BLaER1 treated with 17β-estradiol and CSF1 and Interleukin-3, amounts not matched to agents 10 nM and 100 nM (cell line): Measurements from ENCODE around the gene TPRG1L.
A peak's percentile ranks its signal among the peaks of the same experiment; 100 is the strongest.

ENCODE experiments used
- H3K27ac ChIP-seq, 11 experiments: shearing (Covaris generic); formaldehyde crosslinking; 2 replicates each; pipeline ENCODE4 v1.8.1; 2022
- H3K27me3 ChIP-seq, 11 experiments: shearing (Covaris generic); formaldehyde crosslinking; 2 replicates each; pipeline ENCODE4 v1.8.1; 2022
- H3K36me3 ChIP-seq, 11 experiments: shearing (Covaris generic); formaldehyde crosslinking; 2 replicates each; pipeline ENCODE4 v1.8.1; 2022
- H3K4me1 ChIP-seq, 10 experiments: shearing (Covaris generic); formaldehyde crosslinking; 2 replicates each; pipeline ENCODE4 v1.8.1; 2022
- H3K4me2 ChIP-seq, 11 experiments: shearing (Covaris generic); formaldehyde crosslinking; 2 replicates each; pipeline ENCODE4 v1.8.1; 2022
- H3K4me3 ChIP-seq, 10 experiments: shearing (Covaris generic); formaldehyde crosslinking; 2 replicates each; pipeline ENCODE4 v1.8.1; 2022
- H3K9ac ChIP-seq, 11 experiments: shearing (Covaris generic); formaldehyde crosslinking; 2 replicates each; pipeline ENCODE4 v1.8.1; 2022
- H3K9me3 ChIP-seq, 11 experiments: shearing (Covaris generic); formaldehyde crosslinking; replicated peaks in 1 of 11; 2 replicates each; pipeline ENCODE4 v1.8.1; 2022
- H4K20me1 ChIP-seq, 11 experiments: shearing (Covaris generic); formaldehyde crosslinking; 2 replicates each; pipeline ENCODE4 v1.8.1; 2022
- Cebpa-rat ChIP-seq, 11 experiments: shearing (Covaris generic); IDR thresholded peaks; 2 replicates each; pipeline ENCODE4 v1.8.1; 2022

The TPRG1L gene

GRCh38 chr1:3656450-3657095, 31.8 kb downstream of the TPRG1L start:
- Histone ChIP-seq H4K20me1 (peaks cover 0 to 6% (median 0%) of the 10 kb centered on the region in 11 experiments; a peak in 2 of 22 replicates), H3K9ac (no peak overlapping the region), H3K27me3 (peaks cover 35 to 62% (median 45%) of the 10 kb centered on the region in 11 experiments), H3K4me2 (no peak overlapping the region), H3K4me3 (no peak overlapping the region), H3K36me3 (no peaks in the 10 kb centered on the region), H3K9me3 (peaks cover 0 to 1% (median 0%) of the 10 kb centered on the region in 11 experiments; a peak in 5 of 22 replicates), H3K4me1 (peaks cover 0 to 12% (median 5%) of the 10 kb centered on the region in 10 experiments; a peak in 4 of 20 replicates), H3K27ac (no peak overlapping the region)
- no peak for TF ChIP-seq Cebpa-rat (IDR thresholded peaks at IDR 0.05)

GRCh38 chr1:3657096-3657475, 32.3 kb downstream of the TPRG1L start:
- no peak overlapping the region for H3K4me2 ChIP-seq
- H4K20me1 ChIP-seq: peaks cover 0 to 6% (median 0%) of the 10 kb centered on the region in 11 experiments; a peak in 2 of 22 replicates
- no peak overlapping the region for H3K27ac ChIP-seq
- no peak overlapping the region for H3K4me3 ChIP-seq
- H3K4me1 ChIP-seq: peaks cover 0 to 11% (median 6%) of the 10 kb centered on the region in 10 experiments; a peak in 4 of 20 replicates
- no peak for TF ChIP-seq Cebpa-rat (IDR thresholded peaks at IDR 0.05)
- no peaks in the 10 kb centered on the region for H3K36me3 ChIP-seq
- no peaks in the 10 kb centered on the region for H3K9me3 ChIP-seq
- H3K27me3 ChIP-seq: peaks cover 30 to 57% (median 40%) of the 10 kb centered on the region in 11 experiments
- no peak overlapping the region for H3K9ac ChIP-seq

GRCh38 chr1:3657578-3658230, 32.9 kb downstream of the TPRG1L start:
- no peak overlapping the region for H3K9ac ChIP-seq
- no peak overlapping the region for H3K27ac ChIP-seq
- no peak overlapping the region for H3K4me3 ChIP-seq
- H3K27me3 ChIP-seq: peaks cover 24 to 51% (median 34%) of the 10 kb centered on the region in 11 experiments
- no peaks in the 10 kb centered on the region for H3K9me3 ChIP-seq
- TF ChIP-seq Cebpa-rat (IDR thresholded peaks at IDR 0.05): no peak
- no peaks in the 10 kb centered on the region for H3K36me3 ChIP-seq
- H3K4me2 ChIP-seq: peak overlapping the region in 5 of 11 experiments; percentile 2 to 19 (median 12); a peak in 3 of 22 replicates
- peaks cover 0 to 6% (median 0%) of the 10 kb centered on the region in 11 experiments; a peak in 2 of 22 replicates for H4K20me1 ChIP-seq
- peaks cover 0 to 13% (median 4%) of the 10 kb centered on the region in 10 experiments; a peak in 4 of 20 replicates for H3K4me1 ChIP-seq

- Histone ChIP-seq H3K9me3 (no peaks in the 10 kb centered on the region), H3K36me3 (no peaks in the 10 kb centered on the region), H3K4me1 (peaks cover 0 to 18% (median 6%) of the 10 kb centered on the region in 10 experiments; a peak in 7 of 20 replicates), H3K4me2 (peak overlapping the region in 6 of 11 experiments; percentile 2 to 27 (median 14); a peak in 4 of 22 replicates), H3K27ac (no peak overlapping the region), H3K27me3 (peaks cover 19 to 46% (median 29%) of the 10 kb centered on the region in 11 experiments), H4K20me1 (peaks cover 0 to under 1% (median 0%) of the 10 kb centered on the region in 11 experiments; a peak in 1 of 22 replicates), H3K9ac (no peak overlapping the region), H3K4me3 (no peak overlapping the region)
- no peak for TF ChIP-seq Cebpa-rat (IDR thresholded peaks at IDR 0.05)
These were observed 33.4 kb downstream of the TPRG1L start for GRCh38 chr1:3658231-3658615.

GRCh38 chr1:3659093-3659492, 34.3 kb downstream of the TPRG1L start:
- Histone ChIP-seq H3K4me1 (peaks cover 4 to 27% (median 13%) of the 10 kb centered on the region in 10 experiments), H4K20me1 (no peaks in the 10 kb centered on the region), H3K9ac (no peak overlapping the region), H3K36me3 (no peaks in the 10 kb centered on the region), H3K4me2 (no peak overlapping the region), H3K4me3 (no peak overlapping the region), H3K27me3 (peaks cover 10 to 37% (median 20%) of the 10 kb centered on the region in 11 experiments), H3K9me3 (no peaks in the 10 kb centered on the region), H3K27ac (no peak overlapping the region)
- TF ChIP-seq Cebpa-rat (IDR thresholded peaks at IDR 0.05): no peak

GRCh38 chr1:3660704-3661103, 35.9 kb downstream of the TPRG1L start:
- H3K9me3 ChIP-seq: no peaks in the 10 kb centered on the region
- no peaks in the 10 kb centered on the region for H4K20me1 ChIP-seq
- peaks cover 20 to 43% (median 29%) of the 10 kb centered on the region in 10 experiments for H3K4me1 ChIP-seq
- H3K4me3 ChIP-seq: no peak overlapping the region
- TF ChIP-seq Cebpa-rat (IDR thresholded peaks at IDR 0.05): no peak
- peaks cover 0 to 21% (median 4%) of the 10 kb centered on the region in 11 experiments; a peak in 7 of 22 replicates for H3K27me3 ChIP-seq
- H3K4me2 ChIP-seq: peak overlapping the region in 1 of 11 experiments; percentile 14; a peak in 1 of 22 replicates
- H3K36me3 ChIP-seq: no peaks in the 10 kb centered on the region
- H3K27ac ChIP-seq: no peak overlapping the region
- H3K9ac ChIP-seq: no peak overlapping the region

- Histone ChIP-seq H4K20me1 (no peaks in the 10 kb centered on the region), H3K9ac (no peak overlapping the region)
- TF ChIP-seq Cebpa-rat (IDR thresholded peaks at IDR 0.05): no peak
These were observed 36.8 kb downstream of the TPRG1L start for GRCh38 chr1:3661631-3662030.

GRCh38 chr1:3662080-3662671, 37.4 kb downstream of the TPRG1L start:
- TF ChIP-seq Cebpa-rat (IDR thresholded peaks at IDR 0.05): no peak
- Histone ChIP-seq H3K4me3 (no peak overlapping the region), H3K4me2 (no peak overlapping the region; a peak in 1 of 22 replicates), H3K27ac (no peak overlapping the region), H3K36me3 (no peaks in the 10 kb centered on the region), H3K9me3 (no peaks in the 10 kb centered on the region), H3K4me1 (peaks cover 35 to 57% (median 44%) of the 10 kb centered on the region in 10 experiments), H3K9ac (no peak overlapping the region), H3K27me3 (peaks cover 0 to 9% (median 0%) of the 10 kb centered on the region in 11 experiments; a peak in 6 of 22 replicates), H4K20me1 (no peaks in the 10 kb centered on the region)

More at GRCh38 chr1:3661631-3662030, 36.8 kb downstream of the TPRG1L start:
- Histone ChIP-seq H3K4me1 (peaks cover 30 to 52% (median 38%) of the 10 kb centered on the region in 10 experiments), H3K4me3 (no peak overlapping the region), H3K4me2 (no peak overlapping the region), H3K27me3 (peaks cover 0 to 15% (median 0%) of the 10 kb centered on the region in 11 experiments; a peak in 6 of 22 replicates), H3K9me3 (no peaks in the 10 kb centered on the region), H3K36me3 (no peaks in the 10 kb centered on the region), H3K27ac (no peak overlapping the region)
